ENCODE data around the gene TBC1D22A.
"Not testable (repeated sequence)": the region's sequence is repeated elsewhere in the genome, so short reads cannot be mapped to it uniquely, and the experiment has no call there.

TBC1D22A gene

DNA sequence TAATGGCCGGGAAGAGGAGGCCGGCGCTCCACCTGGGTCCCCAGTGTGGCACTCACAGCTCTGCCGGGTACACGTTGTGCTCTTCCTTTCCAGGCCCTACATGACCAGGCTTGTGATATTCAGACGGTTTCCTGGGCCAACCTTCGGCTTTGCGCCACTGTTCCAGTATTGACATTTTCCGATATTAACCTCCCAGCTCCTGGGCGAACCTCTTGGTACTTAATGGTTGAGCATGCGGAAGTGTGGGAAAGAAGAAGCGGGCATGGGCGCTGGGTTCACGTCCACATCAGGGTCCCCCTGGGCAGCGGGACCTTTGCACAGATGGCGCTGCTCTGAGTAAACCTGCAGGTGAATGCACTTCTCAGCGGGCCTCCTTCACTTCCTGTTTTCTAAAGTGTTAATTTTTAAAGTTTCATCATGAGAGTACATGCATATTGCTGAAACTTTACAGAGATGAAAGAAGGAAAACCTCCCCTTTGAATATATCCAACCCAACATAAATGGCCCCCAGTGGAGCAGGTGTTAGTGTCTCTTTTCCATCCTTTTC lies 286.7 kb downstream of the TBC1D22A start:
- no peaks in the 10 kb centered on the region for H3K9me2 ChIP-seq (ENCODE audit: low read depth, low read length)
- H3K27ac ChIP-seq (ENCODE audit: low read depth, low read length, poor library complexity, severe bottlenecking): peak overlapping the region; percentile 64
- H3K36me3 ChIP-seq (ENCODE audit: insufficient read depth, low read length): no peaks in the 10 kb centered on the region
- H3K27me3 ChIP-seq (ENCODE audit: insufficient read depth, low read length): no peaks in the 10 kb centered on the region
- peaks cover 53% of the 10 kb centered on the region for H3K4me1 ChIP-seq (ENCODE audit: insufficient read depth, low read length, severe bottlenecking)
- H4K20me1 ChIP-seq (ENCODE audit: insufficient read depth, low read length): no peaks in the 10 kb centered on the region
- H3F3A ChIP-seq (ENCODE audit: insufficient read depth, low read length): 0 out of 2 replicates have a peak, but pooled peaks cover 6% of the 10 kb centered on the region
- H3K4me3 ChIP-seq (ENCODE audit: low read depth, low read length, poor library complexity, severe bottlenecking): no peak overlapping the region
- TF ChIP-seq EZH2 (IDR thresholded peaks at IDR 0.05; ENCODE audit: borderline replicate concordance, low read length): no peak
- TF ChIP-seq, protein P1, sequence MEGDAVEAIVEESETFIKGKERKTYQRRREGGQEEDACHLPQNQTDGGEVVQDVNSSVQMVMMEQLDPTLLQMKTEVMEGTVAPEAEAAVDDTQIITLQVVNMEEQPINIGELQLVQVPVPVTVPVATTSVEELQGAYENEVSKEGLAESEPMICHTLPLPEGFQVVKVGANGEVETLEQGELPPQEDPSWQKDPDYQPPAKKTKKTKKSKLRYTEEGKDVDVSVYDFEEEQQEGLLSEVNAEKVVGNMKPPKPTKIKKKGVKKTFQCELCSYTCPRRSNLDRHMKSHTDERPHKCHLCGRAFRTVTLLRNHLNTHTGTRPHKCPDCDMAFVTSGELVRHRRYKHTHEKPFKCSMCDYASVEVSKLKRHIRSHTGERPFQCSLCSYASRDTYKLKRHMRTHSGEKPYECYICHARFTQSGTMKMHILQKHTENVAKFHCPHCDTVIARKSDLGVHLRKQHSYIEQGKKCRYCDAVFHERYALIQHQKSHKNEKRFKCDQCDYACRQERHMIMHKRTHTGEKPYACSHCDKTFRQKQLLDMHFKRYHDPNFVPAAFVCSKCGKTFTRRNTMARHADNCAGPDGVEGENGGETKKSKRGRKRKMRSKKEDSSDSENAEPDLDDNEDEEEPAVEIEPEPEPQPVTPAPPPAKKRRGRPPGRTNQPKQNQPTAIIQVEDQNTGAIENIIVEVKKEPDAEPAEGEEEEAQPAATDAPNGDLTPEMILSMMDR (IDR thresholded peaks at IDR 0.05; ENCODE audit: low read length): no peak
- H3K9ac ChIP-seq (ENCODE audit: low read length): no peak overlapping the region; the same call in 1 of the 2 replicates
- no peaks in the 10 kb centered on the region for H3K9me3 ChIP-seq (ENCODE audit: low read length)
- H3K4me2 ChIP-seq (ENCODE audit: low read length): peak overlapping the region; percentile 29; the same call in 1 of the 2 replicates
- H2AFZ ChIP-seq (ENCODE audit: low read length): no peak overlapping the region
- no peaks in the 10 kb centered on the region for H3K79me2 ChIP-seq (ENCODE audit: insufficient read depth, low read length)

DNA sequence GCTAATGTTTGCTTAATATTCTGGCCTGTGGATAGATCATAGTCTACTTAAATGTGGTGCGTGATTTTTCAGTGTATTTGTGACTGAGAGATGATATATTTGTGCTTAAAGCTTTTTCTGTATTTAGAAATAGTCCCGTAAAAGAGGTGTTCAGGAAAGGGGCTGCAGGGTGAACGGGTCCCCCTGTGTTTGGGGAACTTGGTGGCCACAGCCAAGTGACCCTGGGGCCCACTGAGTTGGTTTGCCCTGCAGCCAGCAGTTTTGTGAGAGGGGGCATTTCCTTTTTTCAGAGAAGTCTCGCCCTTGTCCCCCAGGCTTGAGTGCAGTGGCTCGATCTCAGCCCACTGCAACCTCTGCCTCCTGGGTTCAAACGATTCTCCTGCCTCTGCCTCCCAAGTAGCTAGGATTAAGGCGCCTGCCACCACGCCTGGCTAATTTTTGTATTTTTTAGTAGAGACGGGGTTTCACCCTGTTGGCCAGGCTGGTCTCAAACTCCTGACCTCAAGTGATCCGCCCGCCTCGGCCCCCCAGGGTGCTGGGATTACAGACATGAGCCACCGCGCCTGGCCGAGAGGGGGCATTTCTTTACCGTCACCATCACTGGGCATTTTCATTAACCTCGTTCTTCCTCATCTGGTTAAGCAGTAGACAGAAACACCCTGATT lies 287.4 kb downstream of the TBC1D22A start:
- Histone ChIP-seq H3K4me1 (ENCODE audit: insufficient read depth, low read length, severe bottlenecking) (peaks cover 60% of the 10 kb centered on the region), H3K27ac (ENCODE audit: low read depth, low read length, poor library complexity, severe bottlenecking) (peak overlapping the region; percentile 64), H3K4me2 (ENCODE audit: low read length) (peak overlapping the region; percentile 2; the same call in 1 of the 2 replicates)
- H4K20me1 ChIP-seq (ENCODE audit: insufficient read depth, low read length); H3K27me3 ChIP-seq (ENCODE audit: insufficient read depth, low read length); H2AFZ ChIP-seq (ENCODE audit: low read length); H3K9me3 ChIP-seq (ENCODE audit: low read length); H3K9me2 ChIP-seq (ENCODE audit: low read depth, low read length); H3K79me2 ChIP-seq (ENCODE audit: insufficient read depth, low read length); H3F3A ChIP-seq (ENCODE audit: insufficient read depth, low read length); H3K36me3 ChIP-seq (ENCODE audit: insufficient read depth, low read length); H3K9ac ChIP-seq (ENCODE audit: low read length); H3K4me3 ChIP-seq (ENCODE audit: low read depth, low read length, poor library complexity, severe bottlenecking): not testable (repeated sequence)
- TF ChIP-seq, protein P1 (IDR thresholded peaks at IDR 0.05; ENCODE audit: low read length): peak; percentile 38

DNA sequence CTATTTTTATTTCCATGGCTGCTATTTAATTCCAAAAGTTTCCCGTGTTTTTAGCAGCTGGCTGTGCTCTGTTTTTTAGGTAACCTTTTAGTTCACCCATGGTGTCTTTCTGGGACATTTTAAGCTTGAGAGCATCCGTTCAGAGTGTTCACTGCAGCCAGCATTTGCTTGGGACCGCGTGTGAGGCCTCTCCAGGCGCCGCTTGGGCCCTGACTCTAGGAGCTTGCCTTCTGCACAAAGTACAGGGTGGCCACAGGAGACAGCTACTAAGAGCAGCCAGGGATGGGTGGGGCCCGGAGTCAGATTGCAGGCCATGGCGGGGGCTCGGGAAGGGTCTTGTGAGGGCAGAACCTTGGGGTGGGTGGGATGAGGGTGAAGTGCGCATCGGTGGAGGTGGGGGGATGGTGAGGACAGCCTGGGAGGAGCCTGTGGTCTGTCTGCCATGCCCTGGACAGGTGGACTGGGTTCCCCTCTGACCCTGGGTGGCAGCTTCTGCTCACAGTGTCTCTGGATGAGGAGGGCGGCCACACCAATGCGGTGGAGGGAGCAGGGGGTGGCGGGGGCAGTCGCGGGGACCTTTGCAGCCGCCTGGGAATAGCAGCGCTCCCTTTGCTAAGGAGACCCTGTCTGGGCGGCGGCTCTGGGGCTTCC lies 288.1 kb downstream of the TBC1D22A start:
- no peaks in the 10 kb centered on the region for H3K36me3 ChIP-seq (ENCODE audit: insufficient read depth, low read length)
- no peaks in the 10 kb centered on the region for H3K27me3 ChIP-seq (ENCODE audit: insufficient read depth, low read length)
- H3F3A ChIP-seq (ENCODE audit: insufficient read depth, low read length): 0 out of 2 replicates have a peak, but pooled peaks cover 6% of the 10 kb centered on the region
- no peak overlapping the region for H3K9ac ChIP-seq (ENCODE audit: low read length)
- H3K79me2 ChIP-seq (ENCODE audit: insufficient read depth, low read length): no peaks in the 10 kb centered on the region
- peak overlapping the region; percentile 64 for H3K27ac ChIP-seq (ENCODE audit: low read depth, low read length, poor library complexity, severe bottlenecking)
- H3K4me2 ChIP-seq (ENCODE audit: low read length): no peak overlapping the region
- no peaks in the 10 kb centered on the region for H3K9me3 ChIP-seq (ENCODE audit: low read length)
- H3K4me1 ChIP-seq (ENCODE audit: insufficient read depth, low read length, severe bottlenecking): peaks cover 66% of the 10 kb centered on the region
- no peak overlapping the region for H2AFZ ChIP-seq (ENCODE audit: low read length)
- no peak overlapping the region for H3K4me3 ChIP-seq (ENCODE audit: low read depth, low read length, poor library complexity, severe bottlenecking)
- no peaks in the 10 kb centered on the region for H4K20me1 ChIP-seq (ENCODE audit: insufficient read depth, low read length)
- H3K9me2 ChIP-seq (ENCODE audit: low read depth, low read length): no peaks in the 10 kb centered on the region
- TF ChIP-seq, protein P1 (IDR thresholded peaks at IDR 0.05; ENCODE audit: low read length): no peak
- no peak for TF ChIP-seq EZH2 (IDR thresholded peaks at IDR 0.05; ENCODE audit: borderline replicate concordance, low read length)
